ENCODE data around the gene LAYN. TPM values are rescaled to one million over a fixed set of nuclear protein-coding genes. Genes with fewer than 3 reads are reported as not detected.

The LAYN gene
- total RNA-seq, 2 experiments from 2014 or later, result 1.3 to 1.4 TPM

GRCh38 chr11:111541254-111542061, 938 bp downstream of the LAYN start:
- ATAC-seq (ENCODE audit: poor library complexity), result peak; percentile 16
- H3K4me3 ChIP-seq (ENCODE audit: low read length), result peak overlapping the region; percentile 50

GRCh38 chr11:111542606-111543275, 2.2 kb downstream of the LAYN start:
- H3K36me3 Mint-ChIP-seq (ENCODE audit: low read depth), result no peaks in the 10 kb centered on the region
- no peak for DNase-seq
- ATAC-seq (ENCODE audit: poor library complexity), result no peak

More at GRCh38 chr11:111541254-111542061, 938 bp downstream of the LAYN start:
- H3K9me3 Mint-ChIP-seq, result no peaks in the 10 kb centered on the region
- Histone ChIP-seq H3K9me3 (ENCODE audit: control insufficient read depth in 1 of 2, insufficient read depth in 1 of 2, low read length in 2 of 2) (peaks cover 0 to 11% of the 10 kb centered on the region in 2 experiments), H3K36me3 (ENCODE audit: insufficient read depth, low read length) (no peaks in the 10 kb centered on the region), H3K27ac (ENCODE audit: low read depth in 1 of 2, low read length in 2 of 2) (no peak overlapping the region), H3K4me1 (ENCODE audit: insufficient read depth, low read length) (peaks cover 18% of the 10 kb centered on the region), H3K27me3 (ENCODE audit: control insufficient read depth in 1 of 2, insufficient read depth in 2 of 2, low read length in 2 of 2) (peaks cover 25 to 37% of the 10 kb centered on the region in 2 experiments)
- H3K27me3 Mint-ChIP-seq, result peaks cover 63% of the 10 kb centered on the region
- H3K4me1 Mint-ChIP-seq (ENCODE audit: low read depth), result peaks cover 20% of the 10 kb centered on the region
- peak overlapping the region; percentile 80 for H3K4me3 Mint-ChIP-seq
- ChIA-PET CTCF (no interaction called here), POLR2A (no interaction called here)
- no peak for TF ChIP-seq CTCF (IDR thresholded peaks at IDR 0.05)
- intact Hi-C loops (cut with DNase I, micrococcal nuclease), result no loop called here
- no peaks in the 10 kb centered on the region for H3K36me3 Mint-ChIP-seq (ENCODE audit: low read depth)
- peak in 1 of 14 experiments; percentile 23 for DNase-seq
- no peak overlapping the region for H3K27ac Mint-ChIP-seq

GRCh38 chr11:111548525-111548924, 8.0 kb downstream of the LAYN start:
- DNase-seq, result no peak
- TF ChIP-seq CTCF (IDR thresholded peaks at IDR 0.05), result no peak
- Histone ChIP-seq H3K4me1 (ENCODE audit: insufficient read depth, low read length) (no peaks in the 10 kb centered on the region), H3K4me3 (ENCODE audit: low read length) (no peak overlapping the region), H3K36me3 (ENCODE audit: insufficient read depth, low read length) (no peaks in the 10 kb centered on the region), H3K9me3 (ENCODE audit: control insufficient read depth in 1 of 2, insufficient read depth in 1 of 2, low read length in 2 of 2) (no peaks in the 10 kb centered on the region), H3K27me3 (ENCODE audit: control insufficient read depth in 1 of 2, insufficient read depth in 2 of 2, low read length in 2 of 2) (peaks cover 0 to 10% of the 10 kb centered on the region in 2 experiments), H3K27ac (ENCODE audit: low read depth in 1 of 2, low read length in 2 of 2) (no peak overlapping the region)
- Mint-ChIP-seq H3K27me3 (peaks cover 28% of the 10 kb centered on the region), H3K4me1 (ENCODE audit: low read depth) (no peaks in the 10 kb centered on the region), H3K4me3 (no peak overlapping the region), H3K27ac (no peak overlapping the region), H3K36me3 (ENCODE audit: low read depth) (no peaks in the 10 kb centered on the region), H3K9me3 (no peaks in the 10 kb centered on the region)
- intact Hi-C loops (cut with DNase I, micrococcal nuclease), result no loop called here
- POLR2A ChIA-PET, result no interaction called here
- no peak for ATAC-seq (ENCODE audit: poor library complexity)
- CTCF ChIA-PET, result no interaction called here

More at GRCh38 chr11:111542606-111543275, 2.2 kb downstream of the LAYN start:
- H3K27ac Mint-ChIP-seq, result no peak overlapping the region
- peaks cover 20% of the 10 kb centered on the region for H3K4me1 Mint-ChIP-seq (ENCODE audit: low read depth)
- POLR2A ChIA-PET, result no interaction called here
- H3K27me3 Mint-ChIP-seq, result peaks cover 51% of the 10 kb centered on the region
- TF ChIP-seq CTCF (IDR thresholded peaks at IDR 0.05), result no peak
- no peaks in the 10 kb centered on the region for H3K9me3 Mint-ChIP-seq
- no peak overlapping the region for H3K27ac ChIP-seq (ENCODE audit: low read depth in 1 of 2, low read length in 2 of 2)
- no peaks in the 10 kb centered on the region for H3K36me3 ChIP-seq (ENCODE audit: insufficient read depth, low read length)
- H3K27me3 ChIP-seq (ENCODE audit: control insufficient read depth in 1 of 2, insufficient read depth in 2 of 2, low read length in 2 of 2), result peaks cover 25 to 37% of the 10 kb centered on the region in 2 experiments
- H3K4me3 Mint-ChIP-seq, result peak overlapping the region; percentile 50
- CTCF ChIA-PET, result no interaction called here
- intact Hi-C loops (cut with DNase I, micrococcal nuclease), result no loop called here
- H3K9me3 ChIP-seq (ENCODE audit: control insufficient read depth in 1 of 2, insufficient read depth in 1 of 2, low read length in 2 of 2), result peaks cover 0 to 11% of the 10 kb centered on the region in 2 experiments
- H3K4me1 ChIP-seq (ENCODE audit: insufficient read depth, low read length), result peaks cover 18% of the 10 kb centered on the region
- no peak overlapping the region for H3K4me3 ChIP-seq (ENCODE audit: low read length)
